Neural progenitor cell (in vitro differentiated cells): ENCODE results near the gene RNASE7. TPM values are rescaled to one million over a fixed set of nuclear protein-coding genes. Genes with fewer than 3 reads are reported as not detected.

Experiments used
- DNase-seq: peaks from one replicate; pipeline ENCODE4 v3.0.0-alpha.2; 2016; ENCODE audit warnings: low spot score
- H2AFZ ChIP-seq: fragments of 200-600 bp; sonication (generic); replicated peaks from 2 replicates; pipeline ENCODE4 v1.6.1; 2016; ENCODE audit warnings: antibody characterized with exemption
- H3F3A ChIP-seq: fragments of 200-600 bp; sonication (generic); 2 replicates; pipeline ENCODE4 v1.6.1; 2016; ENCODE audit warnings: antibody characterized with exemption, low read depth
- H3K27ac ChIP-seq: fragments of 200-600 bp; sonication (generic); 2 replicates; pipeline ENCODE4 v1.5.1; 2016; ENCODE audit warnings: mild to moderate bottlenecking
- H3K27me3 ChIP-seq: fragments of 200-600 bp; sonication (generic); 2 replicates; pipeline ENCODE4 v1.6.1; 2016; ENCODE audit warnings: mild to moderate bottlenecking, moderate library complexity
- H3K36me3 ChIP-seq: fragments of 200-600 bp; sonication (generic); 2 replicates; pipeline ENCODE4 v1.5.1; 2016
- H3K4me1 ChIP-seq: fragments of 200-600 bp; sonication (generic); 2 replicates; pipeline ENCODE4 v1.6.1; 2016; ENCODE audit warnings: mixed run types
- H3K4me2 ChIP-seq: fragments of 200-600 bp; sonication (generic); 2 replicates; pipeline ENCODE4 v1.6.1; 2016
- H3K4me3 ChIP-seq: fragments of 200-600 bp; sonication (generic); 2 replicates; pipeline ENCODE4 v1.5.1; 2016
- H3K79me2 ChIP-seq: fragments of 200-600 bp; sonication (generic); 2 replicates; pipeline ENCODE4 v1.6.1; 2016; ENCODE audit warnings: low read depth
- H3K9ac ChIP-seq: fragments of 200-600 bp; sonication (generic); 2 replicates; pipeline ENCODE4 v1.6.1; 2016
- H3K9me3 ChIP-seq: fragments of 200-600 bp; sonication (generic); 2 replicates; pipeline ENCODE4 v1.5.1; 2016; ENCODE audit warnings: low read depth
- H4K20me1 ChIP-seq: fragments of 200-600 bp; sonication (generic); 2 replicates; pipeline ENCODE4 v1.6.1; 2016; ENCODE audit warnings: low read depth
- H3K27ac Mint-ChIP-seq: 3 replicates; pipeline ENCODE4 v1.8.0; 2021; ENCODE audit warnings: mixed read lengths
- H3K27me3 Mint-ChIP-seq: 2 replicates; pipeline ENCODE4 v1.8.0; 2022; ENCODE audit warnings: low read depth, mild to moderate bottlenecking, inconsistent platforms, moderate library complexity, mixed read lengths; ENCODE audit not compliant: insufficient read depth
- H3K36me3 Mint-ChIP-seq: 3 replicates; pipeline ENCODE4 v1.8.0; 2021; ENCODE audit warnings: mixed read lengths
- H3K4me1 Mint-ChIP-seq: 3 replicates; pipeline ENCODE4 v1.8.0; 2021; ENCODE audit warnings: mixed read lengths
- H3K4me3 Mint-ChIP-seq: 3 replicates; pipeline ENCODE4 v1.8.0; 2021; ENCODE audit warnings: mild to moderate bottlenecking, moderate library complexity, mixed read lengths
- H3K9me3 Mint-ChIP-seq: 3 replicates; pipeline ENCODE4 v1.8.0; 2020; ENCODE audit warnings: mixed read lengths
- EZH2 ChIP-seq: fragments of 200-600 bp; sonication (generic); IDR thresholded peaks from 2 replicates; pipeline ENCODE4 v1.6.1; 2017; ENCODE audit warnings: antibody characterized with exemption, mild to moderate bottlenecking, moderate library complexity
- EZH2phosphoT487 ChIP-seq: fragments of 200-600 bp; sonication (generic); IDR thresholded peaks from 2 replicates; pipeline ENCODE4 v1.6.1; 2017; ENCODE audit warnings: antibody characterized with exemption
- total RNA-seq: library from RNA; depleted of rRNA; stranded (reverse); fragments of >200 nt; gene quantifications from 2 replicates; pipeline ENCODE4 v1.2.3, GENCODE V29; 2015; ENCODE audit warnings: low replicate concordance
- TF ChIP-seq, protein P1 (sequence below): fragments of 200-600 bp; sonication (generic); IDR thresholded peaks from 2 replicates; pipeline ENCODE4 v1.5.1; 2017; ENCODE audit warnings: antibody characterized with exemption, mild to moderate bottlenecking

RNASE7 gene
- total RNA-seq, 1 donor from 2014 or later, result not detected

DNA sequence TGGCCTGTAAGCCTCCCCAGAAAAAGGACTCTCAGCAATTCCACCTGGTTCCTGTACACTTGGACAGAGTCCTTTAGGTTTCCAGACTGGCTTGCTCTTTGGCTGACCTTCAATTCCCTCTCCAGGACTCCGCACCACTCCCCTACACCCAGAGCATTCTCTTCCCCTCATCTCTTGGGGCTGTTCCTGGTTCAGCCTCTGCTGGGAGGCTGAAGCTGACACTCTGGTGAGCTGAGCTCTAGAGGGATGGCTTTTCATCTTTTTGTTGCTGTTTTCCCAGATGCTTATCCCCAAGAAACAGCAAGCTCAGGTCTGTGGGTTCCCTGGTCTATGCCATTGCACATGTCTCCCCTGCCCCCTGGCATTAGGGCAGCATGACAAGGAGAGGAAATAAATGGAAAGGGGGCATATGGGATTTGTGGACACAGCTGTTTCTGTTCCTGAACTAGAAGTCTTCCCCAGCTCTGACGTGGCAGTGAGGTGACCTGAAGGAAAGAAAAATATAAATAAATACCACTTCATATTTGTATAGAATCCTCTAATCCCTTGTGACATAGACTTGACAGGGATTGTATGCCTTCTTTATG is 1.3 kb downstream of the RNASE7 start:
- H3K27me3 Mint-ChIP-seq, result peaks cover 6% of the 10 kb centered on the region
- no peaks in the 10 kb centered on the region for H3K36me3 Mint-ChIP-seq
- peaks cover 10% of the 10 kb centered on the region for H3K27me3 ChIP-seq
- no peak overlapping the region for H3K27ac Mint-ChIP-seq
- no peak overlapping the region for H3K4me3 ChIP-seq
- H3K9ac ChIP-seq, result no peak overlapping the region
- H3F3A ChIP-seq, result no peaks in the 10 kb centered on the region
- no peak for DNase-seq
- H3K27ac ChIP-seq, result no peak overlapping the region
- peaks cover 11% of the 10 kb centered on the region for H3K4me1 ChIP-seq
- no peak overlapping the region for H2AFZ ChIP-seq
- H3K4me3 Mint-ChIP-seq, result no peak overlapping the region
- no peaks in the 10 kb centered on the region for H3K36me3 ChIP-seq
- H3K4me2 ChIP-seq, result no peak overlapping the region
- H3K4me1 Mint-ChIP-seq, result peaks cover 14% of the 10 kb centered on the region
- H4K20me1 ChIP-seq, result no peaks in the 10 kb centered on the region
- no peaks in the 10 kb centered on the region for H3K79me2 ChIP-seq
- no peak for TF ChIP-seq EZH2phosphoT487
- TF ChIP-seq, protein P1, sequence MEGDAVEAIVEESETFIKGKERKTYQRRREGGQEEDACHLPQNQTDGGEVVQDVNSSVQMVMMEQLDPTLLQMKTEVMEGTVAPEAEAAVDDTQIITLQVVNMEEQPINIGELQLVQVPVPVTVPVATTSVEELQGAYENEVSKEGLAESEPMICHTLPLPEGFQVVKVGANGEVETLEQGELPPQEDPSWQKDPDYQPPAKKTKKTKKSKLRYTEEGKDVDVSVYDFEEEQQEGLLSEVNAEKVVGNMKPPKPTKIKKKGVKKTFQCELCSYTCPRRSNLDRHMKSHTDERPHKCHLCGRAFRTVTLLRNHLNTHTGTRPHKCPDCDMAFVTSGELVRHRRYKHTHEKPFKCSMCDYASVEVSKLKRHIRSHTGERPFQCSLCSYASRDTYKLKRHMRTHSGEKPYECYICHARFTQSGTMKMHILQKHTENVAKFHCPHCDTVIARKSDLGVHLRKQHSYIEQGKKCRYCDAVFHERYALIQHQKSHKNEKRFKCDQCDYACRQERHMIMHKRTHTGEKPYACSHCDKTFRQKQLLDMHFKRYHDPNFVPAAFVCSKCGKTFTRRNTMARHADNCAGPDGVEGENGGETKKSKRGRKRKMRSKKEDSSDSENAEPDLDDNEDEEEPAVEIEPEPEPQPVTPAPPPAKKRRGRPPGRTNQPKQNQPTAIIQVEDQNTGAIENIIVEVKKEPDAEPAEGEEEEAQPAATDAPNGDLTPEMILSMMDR, result no peak
- no peak for TF ChIP-seq EZH2
- H3K9me3 ChIP-seq, result no peaks in the 10 kb centered on the region
- H3K9me3 Mint-ChIP-seq, result no peaks in the 10 kb centered on the region

DNA sequence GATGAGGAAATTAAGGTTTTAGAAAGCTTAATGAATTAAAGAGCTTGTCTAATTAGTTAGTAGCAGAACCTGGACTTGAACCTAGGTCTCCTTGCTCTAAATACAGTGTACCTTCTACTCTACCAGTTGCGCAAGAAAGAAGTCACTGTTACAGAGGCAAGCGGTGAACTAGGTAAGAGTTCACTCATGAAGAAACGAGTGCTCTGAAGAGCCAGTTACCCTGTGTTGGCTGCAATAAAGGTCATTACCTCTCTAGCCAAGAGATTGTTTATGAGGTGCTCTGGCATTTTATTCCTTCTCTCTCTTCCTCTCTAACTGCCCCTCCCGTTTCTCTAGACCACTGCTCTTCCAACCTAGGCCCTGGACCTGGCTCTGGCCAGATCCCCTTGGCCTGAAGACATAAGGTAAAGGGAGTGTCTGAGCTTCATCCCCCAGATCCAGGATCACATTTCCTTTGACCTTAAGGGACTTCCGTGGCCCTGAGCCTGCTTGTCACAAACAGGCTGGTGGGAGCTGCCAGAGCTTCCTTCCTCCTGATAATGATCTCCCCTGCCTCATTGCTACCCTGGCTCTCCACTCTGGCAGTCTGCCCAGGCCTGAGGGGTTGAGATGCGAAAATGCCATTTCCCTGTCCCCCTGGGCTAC is 1.9 kb downstream of the RNASE7 start:
- H3K4me1 ChIP-seq, result peaks cover 5% of the 10 kb centered on the region
- H2AFZ ChIP-seq, result no peak overlapping the region
- no peak overlapping the region for H3K27ac ChIP-seq
- peaks cover 6% of the 10 kb centered on the region for H3K27me3 Mint-ChIP-seq
- TF ChIP-seq, protein P1, result no peak
- TF ChIP-seq EZH2 (no peak), EZH2phosphoT487 (no peak)
- H3K4me3 ChIP-seq, result no peak overlapping the region
- peaks cover 10% of the 10 kb centered on the region for H3K27me3 ChIP-seq
- H3K4me3 Mint-ChIP-seq, result no peak overlapping the region
- H3K9me3 Mint-ChIP-seq, result no peaks in the 10 kb centered on the region
- H3K36me3 Mint-ChIP-seq, result no peaks in the 10 kb centered on the region
- DNase-seq, result no peak
- no peaks in the 10 kb centered on the region for H4K20me1 ChIP-seq
- no peak overlapping the region for H3K4me2 ChIP-seq
- peaks cover 14% of the 10 kb centered on the region for H3K4me1 Mint-ChIP-seq
- no peak overlapping the region for H3K9ac ChIP-seq
- no peak overlapping the region for H3K27ac Mint-ChIP-seq
- no peaks in the 10 kb centered on the region for H3K36me3 ChIP-seq
- H3K9me3 ChIP-seq, result no peaks in the 10 kb centered on the region
- H3K79me2 ChIP-seq, result no peaks in the 10 kb centered on the region
- no peaks in the 10 kb centered on the region for H3F3A ChIP-seq

DNA sequence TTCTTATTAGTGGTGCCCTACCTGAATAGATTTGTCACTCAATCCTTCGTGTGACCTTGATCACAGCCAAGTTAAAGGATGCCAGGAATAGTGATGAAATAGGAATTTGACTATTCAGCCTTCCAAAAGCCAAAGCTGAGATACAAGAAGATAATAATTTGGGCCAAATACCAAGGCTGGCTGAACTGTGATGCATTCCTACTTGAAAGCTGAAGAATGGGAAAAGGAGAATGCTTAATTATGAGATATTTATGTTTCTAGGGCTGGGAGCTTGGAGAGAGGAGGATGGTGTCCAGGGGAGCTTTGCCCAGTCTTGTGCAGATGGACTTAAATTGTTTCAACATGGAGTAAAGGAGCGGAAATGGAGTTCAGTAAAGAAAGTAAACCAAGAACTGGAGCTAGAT is 5.2 kb downstream of the RNASE7 start:
- Histone ChIP-seq H3K9me3 (no peaks in the 10 kb centered on the region), H3K4me2 (no peak overlapping the region), H3F3A (no peaks in the 10 kb centered on the region), H3K79me2 (no peaks in the 10 kb centered on the region), H3K4me3 (no peak overlapping the region), H2AFZ (no peak overlapping the region), H3K27me3 (peaks cover 10% of the 10 kb centered on the region), H4K20me1 (no peaks in the 10 kb centered on the region), H3K9ac (no peak overlapping the region), H3K36me3 (no peaks in the 10 kb centered on the region), H3K4me1 (no peaks in the 10 kb centered on the region), H3K27ac (no peak overlapping the region)
- Mint-ChIP-seq H3K4me1 (no peaks in the 10 kb centered on the region), H3K27ac (no peak overlapping the region), H3K27me3 (peaks cover 6% of the 10 kb centered on the region), H3K4me3 (no peak overlapping the region), H3K9me3 (no peaks in the 10 kb centered on the region), H3K36me3 (no peaks in the 10 kb centered on the region)
- DNase-seq, result no peak
- TF ChIP-seq, protein P1, result no peak
- no peak for TF ChIP-seq EZH2phosphoT487
- no peak for TF ChIP-seq EZH2
